COLO829 (cell line): ENCODE measurements around the gene MYO1C.
A peak's percentile ranks its signal among the peaks of the same experiment; 100 is the strongest.
"Not testable (repeated sequence)": the region's sequence is repeated elsewhere in the genome, so short reads cannot be mapped to it uniquely, and the experiment has no call there.

Experiments used
- DNase-seq: peaks from one replicate; pipeline ENCODE4 v3.0.0; 2012; ENCODE audit warnings: low spot score

The MYO1C gene

GRCh38 chr17:1464186-1464585 lies 28.3 kb downstream of the MYO1C start:
- no peak for DNase-seq

DNA sequence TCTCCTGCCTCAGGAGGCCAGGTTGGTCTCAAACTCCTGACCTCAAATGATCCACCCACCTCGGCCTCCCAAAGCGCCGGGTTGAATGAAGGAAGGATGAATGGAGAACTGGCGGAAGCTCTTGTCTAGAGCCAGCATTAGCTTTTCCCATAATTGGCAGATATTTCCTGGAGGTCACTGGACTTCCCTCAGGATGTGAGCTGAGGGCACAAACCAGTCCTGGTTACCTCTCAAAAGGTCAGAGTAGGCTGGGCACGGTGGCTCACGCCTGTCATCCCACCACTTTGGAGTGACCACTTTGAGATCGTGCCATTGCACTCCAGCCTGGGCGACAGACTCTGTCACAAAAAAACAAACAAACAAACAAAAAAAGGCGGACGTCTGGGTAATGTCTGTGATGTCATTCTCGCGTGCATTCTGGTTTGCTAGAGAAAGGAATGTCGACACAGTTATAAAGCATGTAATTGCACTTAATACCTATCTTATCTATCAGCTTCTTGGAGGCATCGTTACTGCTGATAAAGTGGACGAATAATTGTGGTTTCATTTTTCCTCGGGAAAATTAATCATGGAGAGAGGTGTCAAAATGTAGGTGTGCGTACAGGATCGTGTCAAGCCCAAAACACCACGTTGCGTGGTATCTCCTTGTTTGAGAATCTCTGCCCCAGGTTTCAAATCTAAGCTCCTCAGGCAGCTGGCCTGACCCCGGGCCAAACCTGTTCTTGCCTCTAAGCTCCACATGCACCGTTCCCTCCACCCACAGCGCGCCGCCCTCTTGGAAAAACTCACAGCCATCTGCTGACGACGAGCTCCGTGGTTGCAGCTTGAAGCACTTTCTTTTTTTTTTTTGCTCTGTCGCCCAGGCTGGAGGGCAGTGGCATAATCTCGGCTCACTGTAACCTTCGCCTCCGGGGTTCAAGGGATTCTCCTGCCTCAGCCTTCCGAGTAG lies 30.0 kb downstream of the MYO1C start:
- DNase-seq: no peak

- no peak for DNase-seq
These were observed 31.1 kb downstream of the MYO1C start for GRCh38 chr17:1461198-1461944.

GRCh38 chr17:1460233-1460632 lies 32.3 kb downstream of the MYO1C start:
- DNase-seq: no peak

DNA sequence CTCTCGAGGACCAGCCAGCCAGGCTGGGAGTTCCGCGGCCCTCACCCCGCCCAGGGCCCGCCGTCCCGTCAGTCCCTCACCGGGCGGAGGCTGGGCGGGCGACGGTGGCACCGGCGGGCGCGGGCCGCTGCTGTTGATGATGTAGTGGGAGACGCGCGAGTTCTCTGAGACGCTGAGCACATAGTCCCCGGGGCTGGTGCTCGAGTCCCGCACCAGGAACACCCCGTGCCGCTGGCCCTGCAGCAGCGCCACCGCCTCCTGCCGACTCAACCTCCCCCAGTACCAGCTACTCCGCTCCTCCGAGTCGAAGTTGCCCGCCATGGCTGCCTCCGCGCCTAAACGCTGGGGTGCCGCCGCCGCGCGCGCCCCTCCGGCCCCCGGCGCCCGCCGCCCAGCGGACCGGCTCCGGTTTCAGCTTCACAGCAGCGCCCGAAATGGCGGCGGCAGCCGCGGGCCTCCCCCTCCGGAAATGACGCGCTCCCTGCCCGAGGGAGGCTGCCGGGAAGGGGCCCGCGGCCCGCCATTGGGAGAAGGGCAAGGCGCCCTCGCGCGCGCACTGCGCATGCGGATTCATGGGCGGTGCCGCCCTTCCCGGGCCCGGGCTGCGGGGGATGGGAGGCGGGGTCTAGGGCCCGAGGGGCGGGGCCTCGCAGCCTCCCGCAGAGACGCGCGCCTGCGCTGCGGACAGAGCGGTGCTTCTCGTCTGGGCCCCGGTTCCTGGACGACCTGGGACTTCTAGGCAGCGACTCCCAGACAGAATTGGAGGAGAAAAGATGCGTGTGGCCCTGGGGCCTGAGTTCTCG lies 36.5 kb downstream of the MYO1C start, which contains the start of gene CRK:
CRK (minus strand) TSS at position 436 of the 803 bp plus-strand sequence; CDS start at position 321, 115 bp downstream.
- peak; percentile 97 for DNase-seq

- DNase-seq: peak; percentile 80
These were observed 37.1 kb downstream of the MYO1C start for GRCh38 chr17:1455291-1455796.

DNA sequence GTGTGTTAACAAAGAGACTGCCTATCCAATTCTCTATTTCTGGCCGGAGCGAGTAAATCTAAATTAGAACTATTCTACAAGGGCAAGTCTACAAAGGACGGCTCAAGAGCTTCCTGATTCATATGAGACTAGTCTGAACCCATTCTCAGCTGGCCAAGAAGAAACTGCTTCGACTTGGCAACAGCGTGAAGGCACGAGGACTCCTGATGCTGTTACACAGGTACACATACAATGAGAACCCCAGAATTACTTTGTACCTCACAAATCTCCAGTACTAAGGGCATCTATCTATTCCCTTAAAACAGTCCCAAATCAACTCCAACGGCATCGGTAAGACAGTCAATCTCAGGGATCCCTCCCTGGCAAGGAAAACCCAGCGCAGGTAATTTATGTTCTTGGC lies 37.9 kb downstream of the MYO1C start:
- no peak for DNase-seq

GRCh38 chr17:1453694-1454093 lies 38.8 kb downstream of the MYO1C start:
- DNase-seq: not testable (repeated sequence)

GRCh38 chr17:1452836-1453235 lies 39.6 kb downstream of the MYO1C start:
- no peak for DNase-seq

DNA sequence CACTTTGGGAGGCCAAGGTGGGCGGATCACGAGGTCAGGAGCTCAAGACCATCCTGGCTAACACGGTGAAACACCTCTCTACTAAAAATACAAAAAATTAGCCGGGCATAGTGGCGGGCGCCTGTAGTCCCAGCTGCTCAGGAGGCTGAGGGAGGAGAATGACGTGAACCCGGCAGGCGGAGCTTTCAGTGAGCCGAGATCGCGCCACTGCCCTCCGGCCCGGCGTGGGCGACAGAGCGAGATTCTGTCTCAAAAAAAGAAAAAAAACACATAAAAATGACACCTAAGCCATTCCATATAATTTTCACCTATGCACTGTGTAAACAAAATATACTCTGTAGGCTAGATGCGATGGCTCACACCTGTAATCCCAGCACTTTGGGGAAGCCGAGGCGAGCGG lies 42.2 kb downstream of the MYO1C start:
- DNase-seq: not testable (repeated sequence)

- no peak for DNase-seq
These were observed 43.0 kb downstream of the MYO1C start for GRCh38 chr17:1449412-1449967.

GRCh38 chr17:1447052-1447451 lies 45.4 kb downstream of the MYO1C start:
- DNase-seq: no peak

DNA sequence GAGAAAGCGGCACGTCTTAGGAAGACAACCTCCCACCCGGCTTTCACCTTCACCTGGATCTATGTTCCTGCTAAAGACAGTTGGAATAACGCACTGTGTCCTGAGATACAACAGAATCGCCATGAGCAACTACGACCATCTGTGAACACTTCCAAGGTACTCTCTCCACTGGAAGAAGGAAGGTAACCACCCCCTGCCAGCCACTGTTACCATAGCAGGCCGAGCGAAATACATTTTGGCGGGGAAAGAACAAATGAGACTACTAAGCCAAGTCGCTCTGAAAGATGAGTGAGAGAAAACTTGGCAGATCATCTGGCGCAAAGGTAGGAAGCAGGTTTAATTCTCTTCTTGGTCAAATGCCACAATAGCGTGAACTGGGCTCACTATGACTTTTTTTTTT lies 46.3 kb downstream of the MYO1C start:
- DNase-seq: no peak

DNA sequence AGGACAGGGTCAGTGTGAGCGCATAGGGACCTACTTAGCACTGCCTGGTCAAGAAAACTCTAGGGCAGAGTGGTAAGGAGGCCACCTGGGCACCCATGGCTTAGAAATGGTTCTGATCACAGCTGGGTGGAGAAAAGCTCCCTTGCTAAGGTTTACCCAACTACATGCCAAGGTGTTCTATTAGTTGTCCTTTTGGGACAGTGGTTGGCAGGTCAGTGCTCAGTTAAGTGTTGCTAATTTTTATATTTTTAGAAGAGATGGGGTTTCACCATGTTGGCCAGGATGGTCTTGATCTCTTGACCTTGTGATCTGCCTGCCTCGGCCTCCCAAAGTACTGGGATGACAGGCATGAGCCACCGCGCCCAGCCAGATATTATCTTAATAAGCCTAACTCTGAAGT lies 46.8 kb downstream of the MYO1C start:
- DNase-seq: not testable (repeated sequence)

DNA sequence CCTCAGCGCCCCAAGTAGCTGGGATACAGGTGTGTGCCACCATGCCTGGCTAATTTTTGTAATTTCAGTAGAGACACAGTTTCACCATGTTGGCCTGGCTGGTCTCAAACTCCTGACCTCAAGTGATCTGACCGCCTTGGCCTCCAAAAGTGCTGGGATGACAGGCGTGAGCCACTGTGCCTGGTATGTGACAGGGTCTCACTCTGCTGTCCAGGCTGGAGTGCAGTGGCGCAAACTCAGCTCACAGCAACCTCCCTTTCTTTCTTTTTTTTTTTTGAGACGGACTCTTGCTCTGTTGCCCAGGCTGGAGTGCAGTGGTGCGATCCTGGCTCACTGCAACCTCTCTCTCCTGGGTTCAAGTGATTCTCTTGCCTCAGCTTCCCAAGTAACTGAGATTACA lies 49.8 kb downstream of the MYO1C start:
- not testable (repeated sequence) for DNase-seq

- DNase-seq: no peak
These were observed 50.3 kb downstream of the MYO1C start for GRCh38 chr17:1442187-1442586.

- DNase-seq: no peak
These were observed 51.6 kb downstream of the MYO1C start for GRCh38 chr17:1440921-1441320.

DNA sequence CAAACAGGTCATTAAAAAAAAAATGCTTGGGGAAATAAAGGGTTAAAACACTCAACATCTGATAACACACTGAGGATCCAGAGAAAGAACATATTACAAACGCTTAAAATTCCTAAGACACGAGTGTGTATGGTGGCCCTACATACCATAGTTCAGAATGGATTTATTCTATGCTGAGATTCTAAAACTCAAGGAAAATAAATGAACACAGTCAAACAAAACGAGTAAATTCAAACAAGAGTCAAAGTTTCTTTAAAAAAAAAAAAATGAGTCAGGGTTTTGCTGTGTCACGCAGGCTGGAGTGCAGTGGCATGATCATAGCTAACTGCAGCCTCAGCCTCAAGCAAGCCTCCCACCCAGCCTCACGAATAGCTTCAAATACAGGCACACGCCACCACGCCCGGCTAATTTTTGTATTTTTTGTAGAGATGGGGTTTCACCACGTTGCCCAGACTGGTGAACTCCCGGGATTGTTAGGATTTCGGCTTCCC lies 53.8 kb downstream of the MYO1C start:
- no peak for DNase-seq

DNA sequence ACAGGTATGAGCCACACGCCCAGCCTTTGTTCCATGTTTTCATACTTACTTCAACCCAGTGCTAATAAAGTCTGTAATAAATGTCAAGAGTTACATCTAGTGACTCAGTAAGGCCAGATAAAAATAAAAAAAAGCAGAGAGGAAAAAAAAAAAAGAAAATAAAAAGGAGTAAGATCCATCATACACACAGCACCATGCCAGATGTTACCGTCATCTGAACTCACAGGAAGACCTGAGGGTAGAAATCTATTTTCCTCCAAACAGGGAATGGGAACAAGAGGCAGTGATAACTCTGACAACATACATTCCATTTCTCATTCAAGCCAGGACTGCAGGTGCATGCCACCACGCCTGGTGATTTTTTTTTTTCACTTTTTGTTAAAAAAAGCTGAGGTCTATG lies 57.2 kb downstream of the MYO1C start:
- no peak for DNase-seq

- no peak for DNase-seq
These were observed 58.3 kb downstream of the MYO1C start for GRCh38 chr17:1434150-1434549.

- DNase-seq: no peak
These were observed 60.8 kb downstream of the MYO1C start for GRCh38 chr17:1431631-1432104.
